HepG2 (cell line): Measurements from ENCODE around the gene PROC. TPM values are rescaled to one million over a fixed set of nuclear protein-coding genes. Genes with fewer than 3 reads are reported as not detected.

ENCODE experiments used
- AGO2 ChIP-seq: fragments of 200-400 bp; formaldehyde crosslinking; optimal IDR thresholded peaks from 2 replicates; pipeline ENCODE3; 2017; ENCODE audit warnings: mild to moderate bottlenecking, low read depth, low read length, moderate library complexity
- ATF3 ChIP-seq: sonication (generic); formaldehyde crosslinking; IDR thresholded peaks from 2 replicates; pipeline ENCODE4 v1.4.0; 2020; ENCODE audit warnings: missing genetic modification reagents
- BATF2 ChIP-seq: sonication (generic); formaldehyde crosslinking; IDR thresholded peaks from 2 replicates; pipeline ENCODE4 v1.8.0; 2022; ENCODE audit warnings: mild to moderate bottlenecking, missing genetic modification reagents, moderate library complexity
- CAMTA2 ChIP-seq: sonication (generic); formaldehyde crosslinking; IDR thresholded peaks from 2 replicates; pipeline ENCODE4 v1.4.0; 2020; ENCODE audit warnings: mild to moderate bottlenecking, missing genetic modification reagents, borderline replicate concordance
- CBX2 ChIP-seq, 2 experiments: fragments of 200-600 bp in 1 of 2; sonication (generic); formaldehyde crosslinking in 1 of 2; IDR thresholded peaks; 2 replicates each; pipeline versions ENCODE4 v1.7.0 to v1.8.1; 2018 to 2022; ENCODE audit warnings: low read depth in 2 of 2, low read length in 1 of 2, mild to moderate bottlenecking in 1 of 2, missing genetic modification reagents in 1 of 2
- CREM ChIP-seq, 2 experiments: sonication (generic) in 1 of 2; formaldehyde crosslinking in 1 of 2; IDR thresholded peaks; 2 replicates each; pipeline versions ENCODE4 v1.4.0 to v1.6.1; 2016 to 2020; ENCODE audit warnings: antibody characterized with exemption in 1 of 2, mild to moderate bottlenecking in 1 of 2, missing genetic modification reagents in 1 of 2
- GABPB1 ChIP-seq: IDR thresholded peaks from 2 replicates; pipeline ENCODE4 v1.6.1; 2016; ENCODE audit warnings: mild to moderate bottlenecking, missing genetic modification reagents, moderate library complexity, missing compliant biosample characterization
- MEIS2 ChIP-seq: sonication (generic); formaldehyde crosslinking; IDR thresholded peaks from 2 replicates; pipeline ENCODE4 v1.9.0; 2021; ENCODE audit warnings: mild to moderate bottlenecking, missing genetic modification reagents
- MZF1 ChIP-seq: sonication (generic); formaldehyde crosslinking; IDR thresholded peaks from 2 replicates; pipeline ENCODE4 v1.8.1; 2023; ENCODE audit warnings: mild to moderate bottlenecking, missing genetic modification reagents, borderline replicate concordance
- RNF2 ChIP-seq: fragments of 450-650 bp; conservative IDR thresholded peaks from 2 replicates; pipeline ENCODE4 v1.6.1; 2016; ENCODE audit warnings: low read depth
- SRSF9 ChIP-seq: fragments of 200-400 bp; formaldehyde crosslinking; IDR thresholded peaks from 2 replicates; pipeline ENCODE4 v1.6.1; 2018; ENCODE audit warnings: borderline replicate concordance, mild to moderate bottlenecking, low read depth, low read length; ENCODE audit not compliant: insufficient read depth, poor library complexity, severe bottlenecking
- TMF1 ChIP-seq: sonication (generic); formaldehyde crosslinking; IDR thresholded peaks from 2 replicates; pipeline ENCODE4 v1.8.1; 2022; ENCODE audit warnings: low read depth, missing genetic modification reagents
- ZNF124 ChIP-seq: sonication (generic); formaldehyde crosslinking; IDR thresholded peaks from 2 replicates; pipeline ENCODE4 v1.4.0; 2020; ENCODE audit warnings: missing genetic modification reagents
- ZNF383 ChIP-seq: sonication (generic); formaldehyde crosslinking; IDR thresholded peaks from 2 replicates; pipeline ENCODE4 v1.4.0; 2020; ENCODE audit warnings: missing genetic modification reagents, mild to moderate bottlenecking, borderline replicate concordance
- ZNF546 ChIP-seq: sonication (generic); formaldehyde crosslinking; conservative IDR thresholded peaks from 2 replicates; pipeline ENCODE4 v1.8.1; 2023; ENCODE audit warnings: mild to moderate bottlenecking, missing genetic modification reagents
- ZNF589 ChIP-seq: sonication (generic); formaldehyde crosslinking; conservative IDR thresholded peaks from 2 replicates; pipeline ENCODE4 v1.8.0; 2022; ENCODE audit warnings: mild to moderate bottlenecking, moderate library complexity, missing genetic modification reagents
- polyA plus RNA-seq, 8 experiments: library from polyadenylated mRNA; depleted of rRNA in 3 of 8; stranded (reverse) in 7 of 8; unstranded in 1 of 8; fragments of >200 nt; fragmentation: Illumina TruSeq in 4 of 8; extraction: Trizol in 4 of 8; gene quantifications; 2 replicates each; pipeline versions ENCODE4 v1.2.1 to v1.2.3, GENCODE V29; 2011 to 2016; ENCODE audit warnings: low read depth in 4 of 8, missing spikeins in 1 of 8, mixed read lengths in 1 of 8; ENCODE audit not compliant: insufficient read depth in 1 of 8
- total RNA-seq, 5 experiments: library from RNA; depleted of rRNA; stranded (reverse); fragments of >200 nt; fragmentation: Illumina TruSeq; extraction: Trizol; gene quantifications; 2 replicates each; pipeline ENCODE4 v1.2.3, GENCODE V29; 2016; ENCODE audit warnings: low read depth in 1 of 5
- TF ChIP-seq, protein P1 (sequence below): sonication (generic); formaldehyde crosslinking; IDR thresholded peaks from one replicate; pipeline ENCODE4 v1.5.1; 2020; ENCODE audit warnings: mild to moderate bottlenecking, missing genetic modification reagents; ENCODE audit errors: not compliant biosample characterization

Gene PROC
- total and polyA plus RNA-seq, 2 of the 13 experiments (the other 11 are each of a cell fraction or from before 2014, with no cell fraction given) = 134 to 185 TPM

DNA sequence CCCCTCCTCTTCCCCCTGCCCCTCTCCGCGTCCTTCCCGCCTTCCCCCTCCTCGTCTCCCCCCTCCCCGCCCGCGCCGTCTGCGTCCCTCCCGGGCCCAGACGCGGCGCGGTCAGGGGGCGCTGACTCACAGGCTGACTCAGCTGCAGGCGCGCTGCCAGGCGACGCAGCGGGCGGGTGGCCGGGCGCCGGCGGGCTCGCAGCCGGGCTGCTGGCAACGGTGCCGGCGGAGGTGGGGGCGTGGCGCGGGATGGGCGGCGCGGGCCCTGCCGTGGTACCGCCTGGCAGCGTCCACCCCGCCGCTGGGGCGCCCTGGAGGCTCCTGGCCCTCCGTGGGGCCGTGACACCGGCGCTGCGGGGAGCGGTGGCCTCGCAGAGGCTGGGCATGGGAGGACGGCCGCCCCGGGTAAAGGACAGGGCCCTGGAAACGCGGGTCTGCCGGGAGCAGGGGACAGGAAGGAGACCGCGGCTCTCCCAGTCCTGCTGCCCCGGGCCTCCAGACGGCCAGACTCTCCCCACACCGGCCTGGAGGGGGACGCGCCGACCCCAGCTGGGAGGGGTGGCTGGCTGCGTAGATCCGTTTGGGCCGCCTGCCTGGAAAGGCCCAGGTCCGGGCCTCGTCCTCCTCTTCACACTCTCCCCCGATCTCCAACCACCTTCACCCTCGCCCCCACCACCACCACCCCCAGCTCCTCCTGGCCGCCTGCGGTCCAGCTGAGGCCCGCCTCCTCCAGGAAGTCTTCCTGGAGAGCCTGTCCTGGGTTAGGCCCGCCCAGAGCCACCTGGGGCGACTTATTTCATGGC, 10.0 kb upstream of the PROC start (continued):
- peak; percentile 99 for TF ChIP-seq ATF3 (CRISPR knock-in tag)
- no peak for TF ChIP-seq ZNF124 (CRISPR knock-in tag)
- TF ChIP-seq AGO2 = peak; percentile 79
- peak; percentile 21; the same call in 1 of the 2 replicates for TF ChIP-seq MEIS2
- 0 out of 2 replicates have a peak, but pooled peaks have one; percentile 34 for TF ChIP-seq ZNF383 (CRISPR knock-in tag)
- no peak; the same call in 1 of the 2 replicates for TF ChIP-seq ZNF546 (CRISPR knock-in tag)
- TF ChIP-seq CAMTA2 (CRISPR knock-in tag) = peak; percentile 75; the same call in 1 of the 2 replicates
- TF ChIP-seq, protein P1, sequence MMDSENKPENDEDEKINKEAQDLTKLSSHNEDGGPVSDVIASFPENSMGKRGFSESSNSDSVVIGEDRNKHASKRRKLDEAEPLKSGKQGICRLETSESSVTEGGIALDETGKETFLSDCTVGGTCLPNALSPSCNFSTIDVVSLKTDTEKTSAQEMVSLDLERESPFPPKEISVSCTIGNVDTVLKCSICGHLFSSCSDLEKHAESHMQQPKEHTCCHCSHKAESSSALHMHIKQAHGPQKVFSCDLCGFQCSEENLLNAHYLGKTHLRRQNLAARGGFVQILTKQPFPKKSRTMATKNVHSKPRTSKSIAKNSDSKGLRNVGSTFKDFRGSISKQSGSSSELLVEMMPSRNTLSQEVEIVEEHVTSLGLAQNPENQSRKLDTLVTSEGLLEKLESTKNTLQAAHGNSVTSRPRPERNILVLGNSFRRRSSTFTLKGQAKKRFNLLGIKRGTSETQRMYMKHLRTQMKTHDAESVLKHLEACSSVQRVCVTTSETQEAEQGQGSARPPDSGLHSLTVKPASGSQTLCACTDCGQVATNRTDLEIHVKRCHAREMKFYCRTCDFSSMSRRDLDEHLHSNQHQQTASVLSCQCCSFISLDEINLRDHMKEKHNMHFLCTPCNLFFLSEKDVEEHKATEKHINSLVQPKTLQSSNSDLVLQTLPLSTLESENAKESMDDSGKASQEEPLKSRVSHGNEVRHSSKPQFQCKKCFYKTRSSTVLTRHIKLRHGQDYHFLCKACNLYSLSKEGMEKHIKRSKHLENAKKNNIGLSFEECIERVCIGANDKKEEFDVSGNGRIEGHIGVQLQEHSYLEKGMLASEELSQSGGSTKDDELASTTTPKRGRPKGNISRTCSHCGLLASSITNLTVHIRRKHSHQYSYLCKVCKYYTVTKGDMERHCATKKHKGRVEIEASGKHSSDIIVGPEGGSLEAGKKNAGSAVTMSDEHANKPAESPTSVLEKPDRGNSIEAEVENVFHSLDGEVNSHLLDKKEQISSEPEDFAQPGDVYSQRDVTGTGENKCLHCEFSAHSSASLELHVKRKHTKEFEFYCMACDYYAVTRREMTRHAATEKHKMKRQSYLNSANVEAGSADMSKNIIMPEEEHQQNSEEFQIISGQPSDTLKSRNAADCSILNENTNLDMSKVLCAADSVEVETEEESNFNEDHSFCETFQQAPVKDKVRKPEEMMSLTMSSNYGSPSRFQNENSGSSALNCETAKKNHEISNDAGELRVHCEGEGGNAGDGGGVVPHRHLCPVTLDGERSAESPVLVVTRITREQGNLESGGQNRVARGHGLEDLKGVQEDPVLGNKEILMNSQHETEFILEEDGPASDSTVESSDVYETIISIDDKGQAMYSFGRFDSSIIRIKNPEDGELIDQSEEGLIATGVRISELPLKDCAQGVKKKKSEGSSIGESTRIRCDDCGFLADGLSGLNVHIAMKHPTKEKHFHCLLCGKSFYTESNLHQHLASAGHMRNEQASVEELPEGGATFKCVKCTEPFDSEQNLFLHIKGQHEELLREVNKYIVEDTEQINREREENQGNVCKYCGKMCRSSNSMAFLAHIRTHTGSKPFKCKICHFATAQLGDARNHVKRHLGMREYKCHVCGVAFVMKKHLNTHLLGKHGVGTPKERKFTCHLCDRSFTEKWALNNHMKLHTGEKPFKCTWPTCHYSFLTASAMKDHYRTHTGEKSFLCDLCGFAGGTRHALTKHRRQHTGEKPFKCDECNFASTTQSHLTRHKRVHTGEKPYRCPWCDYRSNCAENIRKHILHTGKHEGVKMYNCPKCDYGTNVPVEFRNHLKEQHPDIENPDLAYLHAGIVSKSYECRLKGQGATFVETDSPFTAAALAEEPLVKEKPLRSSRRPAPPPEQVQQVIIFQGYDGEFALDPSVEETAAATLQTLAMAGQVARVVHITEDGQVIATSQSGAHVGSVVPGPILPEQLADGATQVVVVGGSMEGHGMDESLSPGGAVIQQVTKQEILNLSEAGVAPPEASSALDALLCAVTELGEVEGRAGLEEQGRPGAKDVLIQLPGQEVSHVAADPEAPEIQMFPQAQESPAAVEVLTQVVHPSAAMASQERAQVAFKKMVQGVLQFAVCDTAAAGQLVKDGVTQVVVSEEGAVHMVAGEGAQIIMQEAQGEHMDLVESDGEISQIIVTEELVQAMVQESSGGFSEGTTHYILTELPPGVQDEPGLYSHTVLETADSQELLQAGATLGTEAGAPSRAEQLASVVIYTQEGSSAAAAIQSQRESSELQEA (CRISPR knock-in tag) = no peak
- no peak; the same call in 1 of the 2 replicates for TF ChIP-seq ZNF589 (CRISPR knock-in tag)
- TF ChIP-seq BATF2 (CRISPR knock-in tag) = no peak
- peak; percentile 27; the same call in 1 of the 2 replicates for TF ChIP-seq TMF1 (CRISPR knock-in tag)
- no peak for TF ChIP-seq MZF1 (CRISPR knock-in tag)
- no peak for TF ChIP-seq CBX2 (IDR thresholded peaks at IDR 0.05; ENCODE audit: low read depth, low read length)
- TF ChIP-seq CBX2 (CRISPR knock-in tag; IDR thresholded peaks at IDR 0.05; ENCODE audit: low read depth) = no peak
- TF ChIP-seq GABPB1 (CRISPR knock-in tag) = peak; percentile 78
- TF ChIP-seq CREM (IDR thresholded peaks at IDR 0.05) = no peak
- no peak for TF ChIP-seq CREM (CRISPR knock-in tag; IDR thresholded peaks at IDR 0.05)
- TF ChIP-seq SRSF9 = no peak
- TF ChIP-seq RNF2 = no peak
